ENCODE data around the gene GSK3B. TPM values are rescaled to one million over a fixed set of nuclear protein-coding genes. Genes with fewer than 3 reads are reported as not detected.

Gene GSK3B
- total and polyA plus RNA-seq, 2 donors (not counting 3 experiments of a cell fraction or from before 2014, with no cell fraction given) = 22.1 to 50.1 TPM

GRCh38 chr3:119950666-119951325 lies 143.5 kb downstream of the GSK3B start:
- TF ChIP-seq POLR2AphosphoS5 (IDR thresholded peaks at IDR 0.05; ENCODE audit: insufficient read depth, low read depth, low read length) = no peak
- no peak for TF ChIP-seq MYC (IDR thresholded peaks at IDR 0.05; ENCODE audit: low read depth, low read length)
- no peak for TF ChIP-seq EZH2 (IDR thresholded peaks at IDR 0.05; ENCODE audit: borderline replicate concordance, low read depth, low read length, severe bottlenecking)
- TF ChIP-seq POLR2A (IDR thresholded peaks at IDR 0.05; ENCODE audit: low read depth, low read length) = no peak
- TF ChIP-seq CTCF (IDR thresholded peaks at IDR 0.05; ENCODE audit: extremely low read depth in 1 of 2, insufficient read depth in 1 of 2, low read depth in 1 of 2, low read length in 2 of 2) = no peak
- TF ChIP-seq JUN (IDR thresholded peaks at IDR 0.05; ENCODE audit: borderline replicate concordance, insufficient read depth, insufficient read length, low read depth) = no peak
- no peak for TF ChIP-seq GATA2 (IDR thresholded peaks at IDR 0.05; ENCODE audit: insufficient read depth, insufficient read length, low read depth, low read length)
- no peak for TF ChIP-seq FOS (IDR thresholded peaks at IDR 0.05; ENCODE audit: borderline replicate concordance, insufficient read depth, low read length)
- no peak for TF ChIP-seq MAX (IDR thresholded peaks at IDR 0.05; ENCODE audit: insufficient read depth, insufficient read length)
- no peak for FAIRE-seq
- Histone ChIP-seq H3K79me2 (ENCODE audit: control insufficient read depth, insufficient read depth, low read length) (peaks cover 56% of the 10 kb centered on the region), H3K27ac (ENCODE audit: insufficient read depth, low read depth, low read length) (no peak overlapping the region), H3K4me1 (ENCODE audit: control insufficient read depth, extremely low read depth, insufficient read depth, low read length) (no peaks in the 10 kb centered on the region), H3K36me3 (ENCODE audit: control insufficient read depth in 2 of 2, extremely low read depth in 1 of 2, insufficient read depth in 2 of 2, low read length in 2 of 2) (peaks cover 0 to 4% of the 10 kb centered on the region in 2 experiments), H3K4me2 (ENCODE audit: insufficient read depth, low read length) (no peak overlapping the region), H2AFZ (ENCODE audit: low read depth, low read length) (no peak overlapping the region), H3K9me3 (replicated peaks; ENCODE audit: control insufficient read depth, insufficient read depth, low read length) (no peaks in the 10 kb centered on the region), H3K27me3 (ENCODE audit: control insufficient read depth in 2 of 2, insufficient read depth in 2 of 2, low read length in 2 of 2) (no peaks in the 10 kb centered on the region), H3K9me1 (replicated peaks; ENCODE audit: control insufficient read depth, extremely low read depth, insufficient read depth, low read length) (no peaks in the 10 kb centered on the region), H3K9ac (replicated peaks; ENCODE audit: extremely low read depth, insufficient read depth, low read length) (no peak overlapping the region), H3K4me3 (replicated peaks in 1 of 3; ENCODE audit: insufficient read depth in 1 of 3, low read depth in 1 of 3, low read length in 3 of 3) (no peak overlapping the region), H4K20me1 (replicated peaks; ENCODE audit: control insufficient read depth, extremely low read depth, insufficient read depth, low read length) (peaks cover 13% of the 10 kb centered on the region)
- intact Hi-C loops (cut with micrococcal nuclease) (no loop called here), dilution Hi-C loops (cut with MboI; ENCODE audit: extremely low pct_ligation_motif_present, low sequenced_read_pairs) (no loop called here)
- POLR2A ChIA-PET = no interaction called here
- DNase-seq (ENCODE audit: low read depth, low spot score) = no peak
- CTCF ChIA-PET = interaction anchor here (0.9 to 1.2 kb wide), 2 partner anchors 12 to 59 kb away, joined by 3 to 4 read pairs; no protein-coding TSS in a partner anchor
- no TSS peak for BruUV-seq (replicated peaks)
